Superior temporal gyrus (tissue), 1 donor: Measurements from ENCODE around the gene CYP21A2.
"Not testable (repeated sequence)": the region's sequence is repeated elsewhere in the genome, so short reads cannot be mapped to it uniquely, and the experiment has no call there.

ENCODE experiments used
- DNase-seq: peaks from one replicate; pipeline ENCODE4 v3.0.0-alpha.2; 2016; ENCODE audit errors: extremely low spot score

The CYP21A2 gene

GRCh38 chr6:32037598-32038524, at the start of gene CYP21A2:
TSS of gene CYP21A2 (plus strand) at chr6:32038415. CDS start at chr6:32038423, 8 bp downstream.
- DNase-seq: not testable (repeated sequence)

- not testable (repeated sequence) for DNase-seq
Observed at GRCh38 chr6:31989363-31989762, 48.9 kb upstream of the CYP21A2 start.

- not testable (repeated sequence) for DNase-seq
Observed at GRCh38 chr6:31994421-31994820, 43.8 kb upstream of the CYP21A2 start.

- not testable (repeated sequence) for DNase-seq
Observed at GRCh38 chr6:31996385-31996784, 41.8 kb upstream of the CYP21A2 start.

- not testable (repeated sequence) for DNase-seq
Observed at GRCh38 chr6:32002546-32003268, 35.5 kb upstream of the CYP21A2 start.

- not testable (repeated sequence) for DNase-seq
Observed at GRCh38 chr6:32003301-32003700, 34.9 kb upstream of the CYP21A2 start.

GRCh38 chr6:32004393-32004792, 33.8 kb upstream of the CYP21A2 start:
- not testable (repeated sequence) for DNase-seq

- DNase-seq: not testable (repeated sequence)
Observed at GRCh38 chr6:32004864-32005537, 33.2 kb upstream of the CYP21A2 start.

GRCh38 chr6:32005538-32005880, 32.7 kb upstream of the CYP21A2 start:
- DNase-seq: not testable (repeated sequence)

- DNase-seq: not testable (repeated sequence)
Observed at GRCh38 chr6:32005991-32006529, 32.2 kb upstream of the CYP21A2 start.

GRCh38 chr6:32007086-32007485, 31.1 kb upstream of the CYP21A2 start:
- DNase-seq: not testable (repeated sequence)

GRCh38 chr6:32008037-32008436, 30.2 kb upstream of the CYP21A2 start:
- DNase-seq: not testable (repeated sequence)

- not testable (repeated sequence) for DNase-seq
Observed at GRCh38 chr6:32008616-32009015, 29.6 kb upstream of the CYP21A2 start.

- DNase-seq: not testable (repeated sequence)
Observed at GRCh38 chr6:32009537-32009936, 28.7 kb upstream of the CYP21A2 start.

- DNase-seq: not testable (repeated sequence)
Observed at GRCh38 chr6:32010856-32011530, 27.2 kb upstream of the CYP21A2 start.

GRCh38 chr6:32012941-32013617, 25.1 kb upstream of the CYP21A2 start:
- not testable (repeated sequence) for DNase-seq

- not testable (repeated sequence) for DNase-seq
Observed at GRCh38 chr6:32013738-32014137, 24.5 kb upstream of the CYP21A2 start.

- DNase-seq: not testable (repeated sequence)
Observed at GRCh38 chr6:32014547-32014946, 23.7 kb upstream of the CYP21A2 start, which contains the start of gene C4B. TSS of gene C4B (plus strand) at chr6:32014795. CDS start at chr6:32014846, 51 bp downstream.

- DNase-seq: not testable (repeated sequence)
Observed at GRCh38 chr6:32022100-32022499, 16.1 kb upstream of the CYP21A2 start.

GRCh38 chr6:32028631-32029030, 9.6 kb upstream of the CYP21A2 start:
- not testable (repeated sequence) for DNase-seq
